GM23338 (cell line): ENCODE measurements around the gene XPNPEP1. TPM values are rescaled to one million over a fixed set of nuclear protein-coding genes. Genes with fewer than 3 reads are reported as not detected.

Source experiments
- ATAC-seq: fragments of 200-7000 bp; cut with Tn5 transposase; 3 replicates; pipeline ENCODE4 v1.9.1; 2020
- DNase-seq: peaks from one replicate; pipeline ENCODE4 v3.0.0-alpha.2; 2015; ENCODE audit warnings: low spot score
- H2AFZ ChIP-seq: fragments of 200-600 bp; sonication (generic); 2 replicates; pipeline ENCODE4 v1.8.0; 2016; ENCODE audit warnings: antibody characterized with exemption, mild to moderate bottlenecking, moderate library complexity
- H3F3A ChIP-seq: fragments of 200-600 bp; sonication (generic); replicated peaks from 2 replicates; pipeline ENCODE4 v1.8.0; 2017; ENCODE audit warnings: antibody characterized with exemption, mixed run types, low read depth
- H3K27ac ChIP-seq: fragments of 200-600 bp; sonication (generic); 2 replicates; pipeline ENCODE4 v1.6.1; 2016; ENCODE audit warnings: low read depth
- H3K27me3 ChIP-seq: fragments of 200-600 bp; sonication (generic); 2 replicates; pipeline ENCODE4 v1.8.0; 2016; ENCODE audit warnings: mild to moderate bottlenecking, mixed run types, moderate library complexity; ENCODE audit not compliant: insufficient read depth
- H3K36me3 ChIP-seq: fragments of 200-600 bp; sonication (generic); 2 replicates; pipeline ENCODE4 v1.8.0; 2016; ENCODE audit warnings: mild to moderate bottlenecking; ENCODE audit not compliant: insufficient read depth
- H3K4me1 ChIP-seq: fragments of 200-600 bp; sonication (generic); 2 replicates; pipeline ENCODE4 v1.8.0; 2016; ENCODE audit warnings: mild to moderate bottlenecking, moderate library complexity; ENCODE audit not compliant: insufficient read depth
- H3K4me2 ChIP-seq: fragments of 200-600 bp; sonication (generic); 2 replicates; pipeline ENCODE4 v1.7.1; 2017; ENCODE audit warnings: mixed run types
- H3K4me3 ChIP-seq: fragments of 200-600 bp; sonication (generic); 2 replicates; pipeline ENCODE4 v1.6.1; 2016; ENCODE audit warnings: mixed run types
- H3K79me2 ChIP-seq: fragments of 200-600 bp; sonication (generic); replicated peaks from 2 replicates; pipeline ENCODE4 v1.8.0; 2017; ENCODE audit warnings: mild to moderate bottlenecking; ENCODE audit not compliant: insufficient read depth
- H3K9me2 ChIP-seq: fragments of 200-600 bp; sonication (generic); 2 replicates; pipeline ENCODE4 v1.8.0; 2017; ENCODE audit not compliant: insufficient read depth
- H4K20me1 ChIP-seq: fragments of 200-600 bp; sonication (generic); replicated peaks from 2 replicates; pipeline ENCODE4 v1.8.0; 2017; ENCODE audit warnings: mild to moderate bottlenecking; ENCODE audit not compliant: insufficient read depth
- H3K27ac Mint-ChIP-seq: 2 replicates; pipeline ENCODE4 v1.8.0; 2020; ENCODE audit warnings: inconsistent platforms, mild to moderate bottlenecking, moderate library complexity, mixed read lengths
- H3K27me3 Mint-ChIP-seq: 3 replicates; pipeline ENCODE4 v1.8.0; 2022; ENCODE audit warnings: low read depth, mild to moderate bottlenecking, moderate library complexity, mixed read lengths, inconsistent platforms; ENCODE audit not compliant: insufficient read depth, poor library complexity
- H3K36me3 Mint-ChIP-seq: 3 replicates; pipeline ENCODE4 v1.8.0; 2021; ENCODE audit warnings: low read depth, mild to moderate bottlenecking, inconsistent platforms, moderate library complexity, mixed read lengths
- H3K4me1 Mint-ChIP-seq: 3 replicates; pipeline ENCODE4 v1.8.0; 2020; ENCODE audit warnings: mild to moderate bottlenecking, inconsistent platforms, mixed read lengths
- H3K4me3 Mint-ChIP-seq: 3 replicates; pipeline ENCODE4 v1.8.0; 2021; ENCODE audit warnings: moderate library complexity, mild to moderate bottlenecking, inconsistent platforms, mixed read lengths
- H3K9me3 Mint-ChIP-seq: 3 replicates; pipeline ENCODE4 v1.8.0; 2020; ENCODE audit warnings: moderate library complexity, mild to moderate bottlenecking, inconsistent platforms, mixed read lengths
- CREB1 ChIP-seq: fragments of 250-450 bp; sonication (Bioruptor Pico); IDR thresholded peaks from 2 replicates; pipeline ENCODE4 v1.5.0; 2020; ENCODE audit warnings: low read depth, mild to moderate bottlenecking, moderate library complexity
- CTCF ChIP-seq, 2 experiments: fragments of 200-600 bp in 1 of 2; sonication (generic) in 1 of 2; conservative IDR thresholded peaks; 2 replicates each; pipeline versions ENCODE4 v1.5.1 to v1.6.1; 2016 to 2017; ENCODE audit warnings: antibody characterized with exemption in 2 of 2, low read depth in 2 of 2, mild to moderate bottlenecking in 2 of 2, moderate library complexity in 1 of 2
- ETS1 ChIP-seq: IDR thresholded peaks from 2 replicates; pipeline ENCODE4 v1.6.1; 2016; ENCODE audit warnings: antibody characterized with exemption
- EZH2 ChIP-seq: fragments of 200-600 bp; sonication (generic); IDR thresholded peaks from one replicate; pipeline ENCODE4 v1.8.0; 2017; ENCODE audit warnings: antibody characterized with exemption, mild to moderate bottlenecking, low read depth; ENCODE audit not compliant: unreplicated experiment
- EZH2phosphoT487 ChIP-seq: fragments of 200-600 bp; sonication (generic); IDR thresholded peaks from one replicate; pipeline ENCODE4 v1.8.1; 2018; ENCODE audit warnings: antibody characterized with exemption; ENCODE audit not compliant: unreplicated experiment
- JUNB ChIP-seq: IDR thresholded peaks from one replicate; pipeline ENCODE4 v1.6.1; 2016; ENCODE audit warnings: antibody characterized with exemption; ENCODE audit not compliant: unreplicated experiment
- NANOG ChIP-seq: IDR thresholded peaks from 2 replicates; pipeline ENCODE4 v1.6.1; 2016; ENCODE audit warnings: antibody characterized with exemption, borderline replicate concordance
- POLR2AphosphoS5 ChIP-seq: IDR thresholded peaks from 2 replicates; pipeline ENCODE4 v1.6.1; 2016; ENCODE audit warnings: antibody characterized with exemption, low read depth
- REST ChIP-seq: IDR thresholded peaks from one replicate; pipeline ENCODE4 v1.6.1; 2018; ENCODE audit warnings: antibody characterized with exemption; ENCODE audit not compliant: unreplicated experiment
- STAT1 ChIP-seq: IDR thresholded peaks from one replicate; pipeline ENCODE4 v1.6.1; 2016; ENCODE audit warnings: antibody characterized with exemption; ENCODE audit not compliant: unreplicated experiment
- ZNF114 ChIP-seq: fragments of 250-450 bp; sonication (Bioruptor Pico); IDR thresholded peaks from 2 replicates; pipeline ENCODE4 v1.5.0; 2020; ENCODE audit warnings: mild to moderate bottlenecking, moderate library complexity
- ZNF331 ChIP-seq: fragments of 250-450 bp; sonication (Bioruptor Pico); IDR thresholded peaks from 2 replicates; pipeline ENCODE4 v1.5.0; 2020; ENCODE audit warnings: low read depth, mild to moderate bottlenecking, moderate library complexity
- polyA plus RNA-seq: library from polyadenylated mRNA; unstranded; fragments of >200 nt; fragmentation: Nextera tagmentation; extraction: Ambion mirVana; gene quantifications from 2 replicates; pipeline ENCODE4 v1.2.1, GENCODE V29; 2016
- total RNA-seq: library from RNA; depleted of rRNA; stranded (reverse); fragments of >200 nt; shearing (Covaris generic); gene quantifications from 2 replicates; pipeline ENCODE4 v1.2.3, GENCODE V29; 2014

The XPNPEP1 gene
- total and polyA plus RNA-seq, 2 experiments from 2014 or later: 17.5 to 55.8 TPM

GRCh38 chr10:109824206-109824605 lies 99.1 kb downstream of the XPNPEP1 start:
- Histone ChIP-seq H4K20me1 (no peaks in the 10 kb centered on the region), H3K79me2 (no peaks in the 10 kb centered on the region), H3K27ac (no peak overlapping the region), H3K27me3 (no peaks in the 10 kb centered on the region), H3K9me2 (0 out of 2 replicates have a peak, but pooled peaks cover 5% of the 10 kb centered on the region), H2AFZ (no peak overlapping the region), H3F3A (no peaks in the 10 kb centered on the region), H3K4me1 (no peaks in the 10 kb centered on the region), H3K4me2 (no peak overlapping the region), H3K4me3 (no peak overlapping the region), H3K36me3 (no peaks in the 10 kb centered on the region)
- DNase-seq: no peak
- TF ChIP-seq POLR2AphosphoS5 (no peak), ETS1 (no peak), ZNF331 (CRISPR knock-in tag) (no peak), EZH2 (no peak), CREB1 (CRISPR knock-in tag) (no peak), CTCF (conservative IDR thresholded peaks at IDR 0.05; ENCODE audit: low read depth in 2 of 2) (no peak), NANOG (no peak)
- no peak overlapping the region for H3K4me3 Mint-ChIP-seq
- peaks cover 8% of the 10 kb centered on the region for H3K9me3 Mint-ChIP-seq
- peaks cover 2% of the 10 kb centered on the region; the same call in 1 of the 3 replicates for H3K4me1 Mint-ChIP-seq
- H3K27ac Mint-ChIP-seq: no peak overlapping the region
- H3K27me3 Mint-ChIP-seq: peaks cover 1% of the 10 kb centered on the region
- no peaks in the 10 kb centered on the region for H3K36me3 Mint-ChIP-seq
- no peak for ATAC-seq

GRCh38 chr10:109823196-109823595 lies 100.1 kb downstream of the XPNPEP1 start:
- H3K4me3 ChIP-seq: no peak overlapping the region
- no peaks in the 10 kb centered on the region for H3K4me1 ChIP-seq
- H4K20me1 ChIP-seq: no peaks in the 10 kb centered on the region
- H3K4me2 ChIP-seq: no peak overlapping the region
- no peak overlapping the region for H3K4me3 Mint-ChIP-seq
- 0 out of 2 replicates have a peak, but pooled peaks cover 5% of the 10 kb centered on the region for H3K9me2 ChIP-seq
- peaks cover 8% of the 10 kb centered on the region; the same call in 2 of the 3 replicates for H3K9me3 Mint-ChIP-seq
- H3K36me3 ChIP-seq: no peaks in the 10 kb centered on the region
- no peaks in the 10 kb centered on the region for H3K36me3 Mint-ChIP-seq
- H3K27ac ChIP-seq: no peak overlapping the region
- H2AFZ ChIP-seq: no peak overlapping the region
- peaks cover 1% of the 10 kb centered on the region for H3K27me3 Mint-ChIP-seq
- peaks cover 2% of the 10 kb centered on the region; the same call in 1 of the 3 replicates for H3K4me1 Mint-ChIP-seq
- H3K79me2 ChIP-seq: no peaks in the 10 kb centered on the region
- no peak for ATAC-seq
- H3F3A ChIP-seq: no peaks in the 10 kb centered on the region
- no peak overlapping the region for H3K27ac Mint-ChIP-seq
- no peak for DNase-seq
- H3K27me3 ChIP-seq: no peaks in the 10 kb centered on the region
- no peak for TF ChIP-seq CREB1 (CRISPR knock-in tag)
- no peak for TF ChIP-seq EZH2
- TF ChIP-seq ETS1: no peak
- TF ChIP-seq CTCF (conservative IDR thresholded peaks at IDR 0.05; ENCODE audit: low read depth in 2 of 2): no peak
- TF ChIP-seq REST: no peak
- no peak for TF ChIP-seq JUNB
- TF ChIP-seq STAT1: no peak
- TF ChIP-seq ZNF114 (CRISPR knock-in tag): no peak
- TF ChIP-seq EZH2phosphoT487: no peak
- TF ChIP-seq ZNF331 (CRISPR knock-in tag): no peak
